Muscle of back (tissue), 11 donors: ENCODE data around the gene CBX8. TPM values are rescaled to one million over a fixed set of nuclear protein-coding genes. Genes with fewer than 3 reads are reported as not detected.

Experiments
- DNase-seq, 3 donors: peaks; one replicate each; pipeline versions ENCODE4 v3.0.0 to v3.0.0-alpha.2; 2013
- polyA plus RNA-seq, 10 donors: library from polyadenylated mRNA; unstranded; fragments of 120-200 nt; gene quantifications; one replicate each; pipeline ENCODE4 v1.2.1, GENCODE V29; 2013; ENCODE audit not compliant: insufficient read length in 10 of 10

Gene CBX8
- polyA plus RNA-seq, 10 donors = 3.5 to 7.4 (median 5.5) TPM

DNA sequence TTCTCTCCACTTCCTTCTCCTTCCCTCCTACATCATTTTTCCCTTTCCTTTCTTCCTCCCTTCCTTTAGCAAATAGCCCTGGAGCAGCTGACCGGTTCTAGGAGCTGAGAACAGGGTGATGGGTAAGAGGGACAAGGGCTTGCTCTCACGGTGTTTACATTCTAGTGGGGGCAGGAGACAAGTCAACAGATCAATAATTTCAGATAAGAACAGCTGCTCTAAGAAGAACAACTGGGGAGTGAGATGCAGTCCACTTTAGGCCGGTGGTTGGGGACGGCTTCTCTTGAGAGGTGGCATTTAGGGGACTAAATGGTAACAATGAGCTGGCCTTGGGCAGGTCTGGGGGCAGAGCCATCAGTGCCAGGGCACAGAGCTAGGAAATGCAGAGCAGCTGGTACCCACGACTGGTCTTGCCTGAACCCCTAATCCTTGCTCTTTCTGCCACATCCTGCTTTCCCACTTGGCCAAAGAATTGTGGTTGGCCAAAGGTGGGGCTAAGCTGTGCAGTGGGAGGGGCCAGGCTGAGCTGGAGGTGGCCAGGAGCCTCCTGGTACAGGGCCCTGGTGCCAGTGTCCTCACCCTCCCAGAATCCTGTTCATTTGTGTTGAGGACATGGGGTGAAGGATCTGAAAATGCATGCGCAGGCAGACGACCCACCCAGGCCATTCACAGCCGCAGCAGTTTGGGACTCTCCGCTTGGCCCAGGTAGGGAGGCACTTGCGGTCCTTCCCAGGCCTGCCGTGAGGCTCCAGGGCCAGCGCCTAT, 24.6 kb upstream of the CBX8 start:
- DNase-seq = no peak

DNA sequence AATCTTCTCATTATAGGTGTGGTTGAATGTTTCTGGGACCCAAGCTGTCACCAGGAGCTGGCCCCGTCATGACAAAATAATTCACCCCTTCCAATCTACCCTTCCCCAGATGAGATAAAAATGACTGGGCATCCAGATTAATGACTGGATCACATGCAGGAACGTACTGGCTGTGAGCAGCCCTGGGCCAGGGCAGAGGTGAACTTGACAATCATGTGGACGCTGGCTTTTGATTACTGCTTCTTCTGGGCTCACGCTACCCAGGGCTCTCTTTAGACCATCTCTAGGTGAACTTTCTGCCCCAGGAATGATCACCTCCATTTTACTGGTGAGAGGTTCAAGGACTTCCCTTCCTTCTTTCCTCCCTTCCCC, 24.1 kb upstream of the CBX8 start:
- DNase-seq = no peak

DNA sequence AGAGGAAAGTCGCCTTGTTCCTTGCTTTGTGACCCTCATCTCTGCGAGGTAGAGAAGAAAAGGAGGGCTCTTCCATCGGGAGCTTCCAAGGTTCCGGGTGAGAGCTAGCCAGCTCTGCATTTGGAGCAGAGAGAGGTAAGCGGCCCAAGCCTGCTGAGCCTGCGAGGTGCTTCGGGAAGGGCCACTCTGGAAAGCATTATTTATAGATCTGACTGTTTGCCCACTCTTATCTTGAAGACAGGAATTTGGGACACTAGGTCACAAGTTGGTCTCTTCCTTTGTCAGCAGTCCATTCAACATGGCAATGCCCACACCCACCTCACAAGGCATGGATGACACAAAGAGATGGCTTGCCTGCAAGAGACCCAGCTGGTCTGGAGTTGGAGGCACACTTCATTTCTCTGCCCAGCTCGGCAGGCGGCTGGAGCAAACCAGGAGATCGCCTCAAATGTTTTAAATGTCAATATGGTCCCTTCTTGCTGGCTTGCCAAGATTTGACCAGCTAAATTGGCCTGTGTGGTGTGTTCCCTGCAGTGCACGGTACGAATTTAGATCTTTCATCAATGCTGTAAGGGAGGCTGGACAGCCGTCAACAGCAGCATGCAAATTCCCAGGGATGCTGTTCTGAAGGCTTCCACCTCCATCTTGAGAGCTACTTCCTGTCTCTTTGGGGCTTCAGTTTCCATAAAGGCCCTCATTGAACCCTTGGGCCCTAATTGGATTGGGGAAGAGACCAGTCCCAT, 22.8 kb upstream of the CBX8 start:
- DNase-seq = no peak

DNA sequence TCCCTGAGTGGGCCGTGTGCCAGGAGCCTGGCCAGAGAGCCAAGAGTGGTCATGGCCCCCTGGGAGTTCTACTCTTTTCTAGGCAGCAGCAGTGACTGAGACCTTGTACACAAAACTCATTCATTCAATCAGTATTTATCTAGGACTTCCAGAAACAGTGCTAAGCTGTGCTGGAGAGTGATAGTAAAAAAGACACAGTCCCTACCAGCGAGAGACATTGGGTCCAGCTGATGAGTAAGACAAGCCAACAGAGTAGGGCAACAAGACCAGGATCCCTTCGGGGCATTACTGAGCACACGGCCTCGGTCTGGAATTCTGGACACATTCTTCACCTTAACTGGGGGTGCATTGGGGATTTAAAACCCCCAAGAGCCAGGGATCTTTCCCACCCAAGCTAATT, 22.2 kb upstream of the CBX8 start:
- DNase-seq = no peak

DNA sequence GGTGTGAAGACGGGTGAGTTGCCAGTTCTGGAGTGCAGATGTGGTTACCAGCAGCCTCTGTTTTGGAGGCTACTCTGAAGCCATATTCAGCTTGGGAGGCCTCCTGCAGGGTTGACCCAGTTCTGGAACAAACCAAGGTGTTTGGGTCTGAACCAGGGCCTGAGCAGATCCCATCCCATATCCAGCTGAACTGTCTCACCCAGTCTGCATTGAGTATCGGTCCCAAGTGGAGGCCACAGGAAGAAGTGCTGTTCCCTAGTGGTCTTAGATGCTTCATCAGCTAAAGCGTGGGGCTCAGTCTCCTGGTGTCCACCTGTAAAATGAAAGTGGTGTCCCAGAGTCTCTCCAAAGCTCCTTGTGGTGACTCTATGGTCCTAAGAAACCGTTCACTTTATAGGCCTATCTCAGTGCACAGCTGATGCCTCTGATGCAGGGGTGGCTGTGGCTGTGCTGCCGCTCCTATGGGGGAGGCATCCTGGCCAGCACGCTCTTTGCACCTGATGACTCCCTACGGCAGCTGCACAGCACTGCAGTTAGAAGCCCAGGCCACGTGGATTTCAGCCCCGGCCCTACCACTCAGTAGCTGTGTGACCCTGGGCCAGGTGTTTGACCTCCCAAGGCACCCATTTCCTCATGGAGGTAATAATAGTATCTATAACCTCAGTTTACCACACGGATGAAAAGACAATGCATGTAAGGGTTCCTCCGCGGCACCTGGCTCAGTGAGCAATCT, 21.3 kb upstream of the CBX8 start:
- DNase-seq = no peak

DNA sequence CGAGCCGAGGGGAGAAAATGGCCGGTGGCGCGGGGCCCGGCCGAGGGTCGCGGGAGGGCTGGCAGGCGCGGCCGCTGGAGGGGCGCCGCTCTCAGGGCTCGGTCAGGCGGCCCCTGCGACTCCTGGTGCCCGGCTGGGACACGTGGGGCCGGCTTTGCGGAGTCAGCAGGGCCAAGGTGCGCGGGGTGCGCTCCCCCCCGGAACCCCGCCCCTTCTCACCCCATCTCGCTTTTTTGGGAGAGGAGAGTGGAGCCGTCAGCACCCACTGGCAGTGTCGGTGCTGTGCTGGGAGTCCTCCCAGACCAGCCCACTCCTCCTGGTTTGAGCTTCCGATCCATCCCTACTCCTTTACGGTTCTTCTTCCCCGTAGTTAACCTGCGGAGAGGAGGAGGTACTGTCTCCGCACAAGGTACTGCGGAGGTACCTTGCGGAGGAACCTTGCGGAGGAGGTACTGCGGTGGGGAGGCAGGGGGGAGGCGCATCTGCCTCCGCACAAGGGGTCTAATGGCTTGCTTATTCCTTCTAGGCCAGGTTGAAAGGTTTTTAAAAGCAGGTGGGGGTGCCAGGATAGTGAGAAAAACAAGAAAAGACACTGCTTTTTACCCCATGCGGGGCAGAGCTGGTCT, 19.1 kb upstream of the CBX8 start:
- no peak for DNase-seq

DNA sequence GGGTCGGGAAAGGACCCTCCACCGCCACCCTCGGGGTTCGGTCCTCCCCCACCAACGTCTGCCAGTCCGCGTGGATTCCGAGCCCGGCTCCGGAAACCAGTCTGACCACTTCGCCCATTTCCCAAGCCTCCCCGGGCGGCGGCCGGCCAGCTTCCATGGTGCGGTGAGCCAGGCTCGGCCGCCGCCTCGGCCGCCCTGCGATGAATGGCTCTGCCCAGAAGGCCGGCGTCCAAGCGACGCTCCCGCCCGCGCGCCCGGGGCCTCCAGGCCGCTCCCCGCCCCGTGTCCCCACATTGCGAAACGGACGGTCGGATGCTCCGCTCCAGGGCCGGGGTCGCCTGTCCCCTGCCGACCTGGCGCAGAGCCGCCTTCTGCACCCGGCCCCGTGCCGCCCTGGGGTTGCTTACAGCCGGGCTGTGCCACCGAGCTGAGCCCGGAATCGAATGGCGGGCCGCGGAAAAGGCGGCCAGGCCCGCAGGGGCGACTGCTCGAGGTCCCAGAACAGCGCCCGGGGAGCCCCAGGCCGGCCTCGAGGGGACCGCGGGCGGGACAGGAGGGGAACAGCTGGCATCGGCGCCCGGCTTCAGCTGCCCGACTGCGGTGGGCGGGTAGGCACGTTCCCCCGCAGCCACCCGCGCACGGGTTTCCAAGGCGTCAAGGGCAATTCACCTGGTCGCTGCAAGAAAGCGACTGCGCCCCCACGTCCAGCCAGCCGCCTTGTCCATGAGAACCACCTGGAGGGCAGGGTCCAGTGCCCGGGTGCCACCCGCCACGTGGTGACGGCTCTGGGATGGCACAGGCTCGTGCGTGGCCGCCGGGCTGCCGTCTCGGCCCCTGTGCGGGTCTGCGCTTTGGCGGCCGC, 18.3 kb upstream of the CBX8 start:
- peak in 1 of 3 donors; percentile 66 for DNase-seq

DNA sequence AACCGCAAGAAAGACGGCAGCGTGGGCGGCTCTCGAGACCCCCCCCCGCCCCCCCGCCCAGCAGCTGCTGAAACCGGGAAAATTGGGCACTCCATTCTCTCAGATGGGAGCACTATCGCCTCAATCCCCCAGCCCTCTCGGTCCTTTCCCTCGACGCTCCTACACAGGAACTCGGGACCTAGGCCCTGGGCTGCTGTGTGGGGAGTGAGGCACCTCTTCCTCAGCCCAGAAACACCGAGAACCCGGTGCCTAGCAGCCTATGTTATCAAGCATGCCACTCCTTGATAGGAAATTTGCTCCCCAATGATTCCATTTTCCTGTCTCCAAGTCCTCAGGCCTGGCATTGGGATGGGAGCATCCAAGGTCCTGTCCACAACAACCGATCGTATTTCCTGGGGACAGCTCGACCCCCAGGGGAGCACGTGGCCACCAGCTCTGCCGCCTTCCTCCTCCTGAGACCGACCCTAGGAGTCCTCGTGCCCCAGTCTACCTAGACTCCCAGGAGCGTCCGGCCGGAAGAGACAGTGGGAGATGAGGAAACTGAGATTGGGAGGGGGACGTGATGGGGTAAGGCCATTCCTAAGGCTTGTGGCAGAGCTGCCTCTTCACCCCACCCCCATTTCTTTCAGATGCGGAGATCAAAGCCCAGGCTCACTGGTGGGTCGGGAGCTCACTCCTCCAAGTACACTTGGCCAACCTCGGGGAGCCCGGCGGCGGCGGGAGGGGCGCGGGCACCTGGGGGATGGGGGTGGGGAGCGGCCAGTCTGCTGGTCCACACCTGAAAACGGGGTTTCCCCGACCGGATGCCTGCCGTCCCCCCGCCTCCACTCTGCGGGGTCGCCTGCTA, 17.5 kb upstream of the CBX8 start:
- DNase-seq = no peak

DNA sequence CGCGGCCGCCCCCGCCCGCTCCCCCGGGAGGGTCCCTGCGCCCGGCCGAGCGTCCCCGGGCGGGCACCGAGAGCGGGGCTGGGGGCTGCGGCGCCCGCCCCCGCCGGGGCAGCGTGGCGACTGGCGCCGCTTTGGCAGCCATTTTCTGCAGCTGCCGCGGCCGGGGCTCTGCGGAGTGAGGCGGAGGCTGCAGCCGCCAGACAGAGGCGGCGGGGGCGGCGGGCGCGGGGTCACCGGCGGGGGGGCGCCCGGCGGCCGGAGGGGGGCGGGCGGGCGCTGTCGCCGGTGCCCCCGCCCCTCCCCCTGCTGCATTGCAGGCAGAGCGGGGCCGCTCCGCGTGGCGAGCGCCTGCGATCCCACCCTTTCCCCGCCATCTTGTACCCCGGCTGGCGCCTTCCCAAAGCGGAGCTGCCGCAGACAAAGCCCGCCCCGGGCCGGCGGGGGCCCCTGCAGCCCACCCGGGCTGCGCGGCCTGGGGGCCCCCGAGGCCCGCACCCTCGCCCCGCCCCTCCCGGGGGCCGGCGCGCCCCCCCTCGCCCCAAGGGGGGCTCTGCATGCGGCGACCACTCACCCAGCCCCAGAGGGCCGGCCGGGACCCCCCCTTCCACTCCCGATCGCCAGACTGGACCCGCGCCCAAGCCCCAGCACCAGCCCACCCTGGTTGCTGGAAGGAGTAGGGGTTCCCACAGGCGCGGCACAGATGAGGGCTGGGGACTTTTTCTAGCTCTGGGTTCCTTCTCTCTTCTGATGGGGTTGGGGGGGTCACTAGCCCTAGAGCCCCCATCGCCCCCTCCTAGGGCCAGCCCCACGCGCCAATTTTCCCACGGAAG, 16.6 kb upstream of the CBX8 start:
- DNase-seq = no peak

DNA sequence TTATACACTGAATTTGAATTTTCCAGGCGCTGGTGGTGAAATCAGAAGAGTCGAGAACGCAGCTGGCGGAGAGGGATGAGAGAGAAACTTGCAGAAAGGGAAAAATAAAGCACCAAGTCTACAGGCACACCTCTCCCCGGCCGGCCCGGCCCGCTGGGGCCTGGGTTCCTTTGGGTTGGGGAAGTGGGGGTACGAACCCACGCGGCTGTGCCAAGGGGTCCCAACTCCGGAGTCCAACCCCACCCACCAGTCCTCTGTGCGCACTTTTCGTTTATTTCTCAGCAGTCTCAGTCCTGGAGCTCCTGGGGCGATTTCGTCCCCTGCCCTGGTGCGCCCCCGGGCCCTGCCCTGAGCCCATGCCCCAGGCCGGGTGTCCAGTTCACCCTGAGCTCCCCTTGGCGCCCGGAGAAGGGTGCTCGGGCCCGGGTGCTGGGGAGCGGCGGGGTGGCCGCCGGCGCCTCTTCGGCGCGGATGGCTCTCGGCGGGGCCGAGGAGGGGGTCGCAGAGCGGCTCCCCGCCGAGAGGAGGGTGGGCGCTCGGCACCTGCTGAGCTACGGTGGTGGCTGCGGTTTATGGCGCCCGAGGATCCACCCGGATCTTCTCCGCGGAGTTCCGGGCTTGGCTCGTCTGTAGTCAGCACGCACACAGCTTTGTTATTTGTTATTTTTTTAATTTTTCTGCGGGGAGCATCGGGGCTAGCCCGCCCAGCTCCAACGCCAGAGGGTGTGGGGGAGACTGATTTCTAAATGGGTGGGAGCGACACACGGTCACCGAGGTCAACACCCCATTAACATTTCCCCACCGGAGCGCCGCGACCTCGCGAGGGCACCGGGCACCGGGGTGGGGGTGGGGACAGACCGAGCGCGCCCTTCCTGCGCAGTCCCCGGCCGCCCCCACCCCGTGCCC, 15.7 kb upstream of the CBX8 start:
- DNase-seq = peak in 1 of 3 donors; percentile 62

DNA sequence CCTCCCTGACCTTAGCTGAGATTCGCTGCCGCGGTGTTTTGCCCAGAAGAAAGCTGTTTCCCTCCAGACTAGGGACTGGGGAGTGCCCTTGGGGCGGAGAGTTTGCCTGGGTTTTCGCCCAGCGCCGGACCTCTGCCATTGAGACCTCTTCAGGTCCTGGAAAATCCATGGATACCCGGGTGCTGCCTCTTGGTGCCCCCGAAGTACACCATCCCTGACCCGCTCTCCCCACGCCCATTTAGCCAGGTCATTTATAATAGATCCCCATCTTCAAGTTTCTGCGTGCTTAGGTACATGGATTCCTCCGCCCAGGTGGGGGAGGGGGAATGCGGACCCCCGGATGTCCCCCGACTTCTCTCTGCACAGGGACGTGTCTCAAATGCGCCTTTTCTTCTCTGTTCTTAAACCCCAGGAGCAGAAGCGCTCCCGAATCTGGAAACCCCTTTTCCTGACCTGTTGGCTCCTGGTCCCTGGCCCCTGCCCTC, 15.0 kb upstream of the CBX8 start:
- no peak for DNase-seq

DNA sequence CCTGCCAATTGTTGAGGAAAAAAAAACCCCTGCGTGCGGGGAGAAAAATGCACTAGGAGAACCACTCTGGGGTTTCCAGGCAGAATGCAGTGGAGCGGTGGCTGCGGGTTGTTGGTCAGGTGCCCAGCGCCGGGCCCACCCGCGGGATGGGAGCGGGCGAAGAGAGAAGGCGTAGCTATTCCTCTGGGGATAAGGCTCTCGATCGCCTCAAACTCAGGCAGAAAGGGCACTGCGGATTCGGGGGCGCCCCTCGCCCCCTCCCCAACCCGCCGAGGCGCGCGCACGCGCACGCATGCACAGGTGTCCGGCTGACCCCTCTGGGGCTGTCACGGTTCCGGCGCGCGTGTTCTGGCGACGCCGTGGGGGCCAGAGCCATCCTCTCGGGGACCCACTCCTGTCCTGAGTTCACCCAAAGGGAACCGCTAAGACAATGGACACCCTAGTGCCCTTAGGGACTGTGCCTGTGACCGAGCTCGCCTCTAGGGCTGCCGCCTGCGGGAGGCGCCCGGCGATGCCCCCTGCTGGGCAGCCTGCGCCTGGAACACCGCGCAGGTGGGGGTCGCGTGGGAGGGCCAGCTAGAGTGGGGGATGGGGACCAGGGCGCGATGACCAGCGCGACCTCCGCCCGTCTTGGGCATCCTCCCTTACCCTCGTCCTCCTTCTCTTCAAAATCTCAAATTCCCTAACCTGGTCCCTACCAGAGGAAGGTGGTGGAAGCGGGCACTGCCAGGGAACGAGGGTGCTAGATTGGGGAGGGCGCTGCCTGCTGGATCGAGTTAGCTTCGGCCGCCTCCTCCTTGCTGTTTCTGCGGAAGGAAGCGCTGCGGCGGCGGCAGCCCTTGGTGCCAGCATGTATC, 14.4 kb upstream of the CBX8 start:
- DNase-seq = peak in 1 of 3 donors; percentile 42

DNA sequence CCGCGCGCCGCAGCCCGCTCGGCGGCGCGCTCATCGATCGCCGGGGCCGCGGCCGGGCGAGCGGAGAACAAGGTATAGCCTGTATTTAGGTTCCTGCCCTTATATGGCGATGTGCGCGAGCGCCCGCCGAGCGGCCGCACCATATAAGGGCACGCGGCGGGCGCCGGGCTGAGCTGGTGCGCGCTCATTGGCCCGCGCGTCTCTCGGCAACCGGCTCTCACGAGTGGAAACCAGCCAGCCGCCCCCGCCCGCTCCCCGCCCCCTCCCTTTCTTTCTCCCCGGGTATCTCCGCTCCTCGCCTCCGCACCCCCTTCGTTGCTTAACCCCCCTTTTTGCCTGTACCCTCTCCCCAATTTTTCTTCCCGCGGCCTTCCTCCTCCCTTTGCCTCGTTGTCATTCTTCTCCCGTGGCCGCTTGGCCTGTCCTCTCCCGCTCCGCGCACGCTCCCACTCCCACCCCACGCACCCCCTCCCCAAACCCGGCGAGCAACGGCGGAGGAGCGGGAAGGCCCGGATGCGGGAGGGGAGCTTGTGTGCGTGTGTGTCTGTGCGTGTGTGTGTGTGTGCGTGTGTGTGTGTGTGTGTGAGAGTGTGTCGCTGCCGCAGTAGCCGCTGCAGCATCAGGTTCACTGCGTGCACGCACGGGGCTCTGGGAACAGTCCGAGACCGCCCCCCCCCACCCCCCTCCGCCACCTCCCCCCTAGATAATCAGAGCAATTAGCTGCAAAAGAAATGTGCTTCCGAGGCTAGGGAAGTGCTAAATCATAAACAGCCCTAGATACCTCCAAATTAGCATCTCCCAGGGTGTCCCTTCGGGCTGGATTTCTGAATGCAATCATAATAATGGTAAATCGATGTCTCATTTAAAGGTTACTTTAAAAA, 13.5 kb upstream of the CBX8 start:
- peak; percentile 71 to 84 (median 83) for DNase-seq

DNA sequence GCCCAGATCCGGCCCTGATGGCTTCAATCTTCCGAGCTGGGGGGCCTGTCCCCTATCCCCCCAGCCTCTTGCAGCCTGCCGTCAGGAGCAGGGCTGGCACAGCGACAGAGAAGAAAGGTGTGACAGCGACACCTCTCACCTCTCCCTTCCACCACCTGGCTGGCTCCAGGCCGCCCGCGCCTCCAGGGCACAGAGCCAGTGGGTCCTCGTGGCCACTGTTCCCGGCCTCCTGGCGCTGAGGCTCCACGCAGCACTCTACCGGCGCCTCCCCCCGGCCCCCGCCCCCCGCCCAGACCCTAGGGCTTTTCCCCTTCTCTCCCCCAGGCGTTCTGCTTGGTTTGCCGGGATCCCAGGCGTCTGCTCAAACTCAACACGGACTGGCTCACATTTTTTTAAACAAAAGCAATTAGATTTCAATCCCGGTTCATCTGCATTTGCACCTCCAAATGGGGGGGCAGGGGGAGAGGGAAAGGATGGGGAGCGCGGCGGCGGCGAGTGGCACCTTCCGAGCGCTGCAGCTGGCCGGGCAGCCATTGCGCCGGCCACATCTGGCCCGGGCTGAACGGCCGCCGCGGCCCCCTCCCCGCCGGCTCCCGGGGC, 12.8 kb upstream of the CBX8 start:
- no peak for DNase-seq

DNA sequence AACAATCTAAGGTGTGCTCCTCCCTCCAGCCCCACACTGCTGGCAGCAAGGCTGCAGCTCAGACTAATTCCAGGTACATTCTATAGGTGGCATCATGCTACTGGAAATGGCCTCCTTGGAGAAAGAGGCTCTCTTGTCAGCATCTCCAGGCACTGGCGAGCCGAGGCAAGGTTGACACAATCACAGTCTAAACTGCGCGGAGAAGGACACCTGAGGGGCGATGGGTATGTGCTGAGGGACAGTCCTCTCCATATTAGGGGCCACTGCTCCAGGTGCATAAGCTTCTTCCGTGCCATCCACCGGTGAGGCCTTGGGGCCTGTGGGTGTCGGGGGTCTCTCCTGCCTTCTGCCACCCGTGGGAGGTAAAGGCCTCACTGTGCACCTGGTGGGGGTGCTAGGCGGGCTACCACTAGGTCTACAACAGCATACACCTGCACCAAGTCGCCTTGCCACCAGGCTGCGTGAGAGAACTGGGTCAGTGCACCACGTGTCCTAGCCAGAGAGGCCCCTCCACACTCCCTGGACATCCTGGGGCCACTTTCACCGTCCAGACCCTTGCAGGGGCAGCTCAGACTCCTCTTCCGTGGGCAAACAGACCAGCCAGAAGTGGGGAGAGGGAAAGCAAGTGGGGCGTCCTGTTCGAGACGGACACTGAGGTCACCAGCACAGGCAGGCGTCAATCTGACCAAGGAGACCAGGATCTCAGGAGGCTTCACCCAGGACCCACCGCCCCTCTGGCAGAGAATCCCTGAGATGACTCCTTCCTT, 12.1 kb upstream of the CBX8 start:
- DNase-seq = no peak
